Germinal center (tissue), 1 donor: Measurements from ENCODE around the gene PIGL.

ENCODE experiments used
- DNase-seq: peaks from one replicate; pipeline ENCODE4 v3.0.0; 2012; ENCODE audit warnings: mixed read lengths, low spot score

PIGL gene

DNA sequence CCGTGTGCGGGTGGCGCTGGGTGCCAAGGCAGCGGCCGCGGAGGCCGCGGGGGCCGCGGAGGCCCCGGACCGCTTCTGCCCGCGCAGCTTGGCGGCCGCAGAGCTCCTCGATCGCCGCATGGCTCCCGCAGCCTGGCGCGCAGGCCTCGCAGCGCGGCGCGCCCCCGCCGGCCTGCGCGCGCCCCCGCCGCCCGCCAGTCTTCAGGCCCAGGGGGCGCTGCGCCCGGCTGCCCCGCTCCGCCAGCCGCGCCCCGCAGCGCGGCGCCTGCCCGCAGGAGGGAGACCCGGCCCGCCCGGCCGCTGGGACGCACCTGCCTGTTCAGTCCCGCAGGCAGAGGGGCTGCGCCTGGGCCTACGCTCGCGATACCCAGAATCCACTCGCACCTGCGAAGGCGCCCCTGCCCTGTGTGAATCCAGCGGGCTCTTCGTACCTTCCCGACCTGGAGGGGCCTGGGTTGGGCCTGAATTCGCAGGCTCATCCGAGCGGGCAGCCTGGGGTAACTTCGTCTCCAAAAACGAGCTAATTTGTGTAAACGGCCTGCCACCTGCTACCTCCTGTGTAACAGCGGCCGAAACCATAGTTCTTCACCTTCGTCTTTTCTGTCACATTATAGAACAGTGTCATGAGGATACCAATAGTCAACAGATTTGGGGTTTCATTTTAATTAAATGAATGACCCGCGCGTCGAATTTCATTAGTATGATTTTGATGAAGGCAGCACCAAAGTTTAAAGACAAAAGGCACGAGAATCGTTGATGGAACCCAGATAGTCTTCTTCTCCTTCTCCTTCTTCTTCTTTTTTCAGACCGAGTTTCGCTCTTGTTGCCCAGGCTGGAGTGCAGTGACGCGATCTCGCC lies 136.5 kb downstream of the PIGL start, which contains the start of gene CENPV:
Gene CENPV (minus strand): TSS at position 153 of the 858 bp plus-strand sequence. CDS start 33 bp downstream, at position 120.
- peak; percentile 79 for DNase-seq

GRCh38 chr17:16354585-16354984 lies 137.6 kb downstream of the PIGL start:
- no peak for DNase-seq

DNA sequence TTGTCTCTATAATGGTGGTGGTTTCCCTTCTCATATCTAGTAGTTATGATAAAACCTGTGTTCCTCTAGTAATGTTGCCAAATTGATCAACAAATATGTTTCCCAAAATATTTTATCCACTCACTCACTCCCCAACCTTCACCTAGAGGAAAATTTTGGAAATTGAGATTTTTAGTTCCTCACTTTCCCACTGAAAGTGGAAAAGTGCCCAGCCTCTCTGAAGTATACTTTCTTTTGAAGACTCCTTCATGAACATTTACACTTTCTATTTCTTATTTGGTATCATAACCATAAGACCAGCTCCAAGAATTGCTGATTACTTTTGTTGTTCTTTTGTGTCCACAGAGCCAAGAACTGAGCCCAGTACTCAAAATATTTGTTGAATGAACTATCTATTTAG lies 141.4 kb downstream of the PIGL start:
- no peak for DNase-seq

DNA sequence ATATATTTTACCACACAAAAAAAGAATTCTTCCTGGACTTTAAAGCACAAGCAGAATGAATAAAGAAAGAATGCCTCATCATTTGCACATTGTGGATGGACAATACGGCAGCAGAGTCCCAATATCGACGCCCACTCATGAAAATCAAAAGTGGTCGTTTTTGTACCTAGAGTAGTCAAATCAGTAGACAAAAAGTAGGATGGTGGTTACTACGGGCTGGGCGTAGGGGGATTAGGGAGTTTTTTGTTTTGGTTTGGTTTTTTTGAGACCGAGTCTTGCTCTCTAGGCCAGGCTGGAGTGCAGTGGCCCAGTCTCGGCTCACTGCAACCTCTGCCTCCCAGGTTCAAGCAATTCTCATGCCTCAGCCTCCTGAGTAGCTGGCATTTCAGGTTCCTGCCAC lies 144.9 kb downstream of the PIGL start:
- DNase-seq, result no peak

DNA sequence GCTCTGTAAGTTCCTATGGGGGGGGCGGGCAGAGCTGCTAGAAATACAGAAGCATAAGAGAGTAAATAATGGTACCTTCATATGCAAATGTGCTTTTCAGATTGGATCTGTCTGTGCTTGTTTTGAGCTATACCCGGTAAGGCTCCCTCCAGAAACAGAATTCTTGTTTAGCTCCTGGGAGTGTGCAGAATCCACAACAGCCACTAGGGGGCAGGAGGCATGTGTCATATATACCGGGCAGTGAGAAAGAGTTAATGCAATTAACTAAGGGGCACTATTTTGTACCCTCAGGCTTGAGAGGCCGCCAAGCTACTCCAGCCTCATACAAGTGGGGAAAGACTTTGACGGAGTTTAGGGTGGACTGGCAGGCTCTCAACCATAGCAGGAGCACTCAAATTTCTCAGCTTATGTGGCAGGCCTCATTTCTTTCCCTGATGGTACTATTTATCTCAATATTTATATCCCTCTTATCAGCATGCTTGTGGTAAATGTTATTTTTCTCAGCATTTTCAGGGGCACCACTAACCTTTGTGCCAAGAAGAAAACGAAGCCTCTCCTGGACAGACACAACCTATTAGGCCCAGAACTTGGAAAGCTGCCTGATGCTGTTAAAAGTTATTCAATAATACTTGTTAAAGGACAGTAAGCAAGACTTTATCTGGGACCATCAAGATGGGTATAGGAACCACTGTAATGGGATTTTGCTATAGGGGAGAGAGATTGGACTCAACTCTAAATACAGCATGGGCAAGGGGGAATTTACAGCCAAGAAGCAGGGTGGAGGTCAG lies 146.9 kb downstream of the PIGL start:
- peak; percentile 79 for DNase-seq

DNA sequence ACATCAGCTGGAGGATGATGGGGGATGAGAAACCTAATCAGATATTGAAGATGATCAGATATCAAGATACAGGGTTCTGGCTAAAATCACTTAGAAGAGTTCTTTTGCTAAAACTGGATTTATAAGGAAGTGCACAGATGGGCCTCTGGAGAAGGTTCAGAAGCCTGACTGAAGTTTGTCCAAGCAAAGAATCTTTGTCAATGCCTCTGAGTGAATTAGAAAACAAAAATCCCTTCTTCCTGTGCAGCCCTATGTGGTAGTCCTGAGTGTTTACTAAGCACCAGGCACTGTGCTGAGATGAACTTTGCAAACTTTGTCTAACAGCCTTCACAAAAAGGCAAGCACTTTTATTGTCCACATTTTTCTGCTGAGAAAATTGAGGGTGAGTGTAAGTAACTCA lies 147.6 kb downstream of the PIGL start:
- DNase-seq, result no peak

- DNase-seq, result no peak
Observed at GRCh38 chr17:16371742-16372141, 154.7 kb downstream of the PIGL start.

- no peak for DNase-seq
Observed at GRCh38 chr17:16374146-16374938, 157.3 kb downstream of the PIGL start.
